Vagina (tissue), 2 donors: ENCODE measurements around the gene NSUN4. TPM values are rescaled to one million over a fixed set of nuclear protein-coding genes. Genes with fewer than 3 reads are reported as not detected.

Experiments
- DNase-seq, 2 donors: peaks; one replicate each; pipeline ENCODE4 v3.0.0-alpha.2; 2017; ENCODE audit errors: extremely low spot score in 2 of 2
- H3K27ac ChIP-seq: fragments of 200-600 bp; sonication (generic); one replicate; pipeline ENCODE4 v1.5.1; 2019
- H3K27me3 ChIP-seq: fragments of 200-600 bp; sonication (generic); one replicate; pipeline ENCODE4 v1.5.1; 2019
- H3K36me3 ChIP-seq, 2 donors: fragments of 200-600 bp; sonication (generic); one replicate each; pipeline ENCODE4 v1.5.1; 2017 to 2019
- H3K4me1 ChIP-seq: fragments of 200-600 bp; sonication (generic); one replicate; pipeline ENCODE4 v1.5.1; 2019
- H3K4me3 ChIP-seq, 2 donors: fragments of 200-600 bp; sonication (generic); 1 replicate in 1 of 2; 2 replicates in 1 of 2; pipeline ENCODE4 v1.5.1; 2016 to 2019
- H3K9me3 ChIP-seq: fragments of 200-600 bp; sonication (generic); one replicate; pipeline ENCODE4 v1.5.1; 2019
- POLR2A ChIP-seq, 2 donors: fragments of 450-650 bp; IDR thresholded peaks; one replicate each; pipeline ENCODE4 v1.6.1; 2017; ENCODE audit warnings: antibody characterized with exemption in 2 of 2, mild to moderate bottlenecking in 2 of 2, moderate library complexity in 2 of 2
- POLR2AphosphoS5 ChIP-seq, 2 donors: sonication (generic); formaldehyde crosslinking; IDR thresholded peaks; one replicate each; pipeline ENCODE4 v1.9.0; 2017; ENCODE audit warnings: antibody characterized with exemption in 2 of 2, mild to moderate bottlenecking in 2 of 2, low read depth in 1 of 2; ENCODE audit not compliant: insufficient read depth in 1 of 2
- intact Hi-C: fragments of 100-400 bp; cut with DNase I; formaldehyde crosslinking; loops from one replicate; pipeline ENCODE4 v1.15.1; 2023
- total RNA-seq: library from RNA; depleted of rRNA; stranded (reverse); fragments of >200 nt; gene quantifications from one replicate; pipeline ENCODE4 v1.2.3, GENCODE V29; 2016
- TF ChIP-seq, protein P1 (sequence below), 3 experiments: fragments of 450-650 bp in 2 of 3; fragments of 200-600 bp in 1 of 3; sonication (generic) in 1 of 3; IDR thresholded peaks; one replicate each; pipeline ENCODE4 v1.5.1; 2017 to 2019; ENCODE audit warnings: antibody characterized with exemption in 3 of 3, mild to moderate bottlenecking in 2 of 3, moderate library complexity in 2 of 3

NSUN4 gene
- total RNA-seq, 1 donor from 2014 or later, result 21.4 TPM

DNA sequence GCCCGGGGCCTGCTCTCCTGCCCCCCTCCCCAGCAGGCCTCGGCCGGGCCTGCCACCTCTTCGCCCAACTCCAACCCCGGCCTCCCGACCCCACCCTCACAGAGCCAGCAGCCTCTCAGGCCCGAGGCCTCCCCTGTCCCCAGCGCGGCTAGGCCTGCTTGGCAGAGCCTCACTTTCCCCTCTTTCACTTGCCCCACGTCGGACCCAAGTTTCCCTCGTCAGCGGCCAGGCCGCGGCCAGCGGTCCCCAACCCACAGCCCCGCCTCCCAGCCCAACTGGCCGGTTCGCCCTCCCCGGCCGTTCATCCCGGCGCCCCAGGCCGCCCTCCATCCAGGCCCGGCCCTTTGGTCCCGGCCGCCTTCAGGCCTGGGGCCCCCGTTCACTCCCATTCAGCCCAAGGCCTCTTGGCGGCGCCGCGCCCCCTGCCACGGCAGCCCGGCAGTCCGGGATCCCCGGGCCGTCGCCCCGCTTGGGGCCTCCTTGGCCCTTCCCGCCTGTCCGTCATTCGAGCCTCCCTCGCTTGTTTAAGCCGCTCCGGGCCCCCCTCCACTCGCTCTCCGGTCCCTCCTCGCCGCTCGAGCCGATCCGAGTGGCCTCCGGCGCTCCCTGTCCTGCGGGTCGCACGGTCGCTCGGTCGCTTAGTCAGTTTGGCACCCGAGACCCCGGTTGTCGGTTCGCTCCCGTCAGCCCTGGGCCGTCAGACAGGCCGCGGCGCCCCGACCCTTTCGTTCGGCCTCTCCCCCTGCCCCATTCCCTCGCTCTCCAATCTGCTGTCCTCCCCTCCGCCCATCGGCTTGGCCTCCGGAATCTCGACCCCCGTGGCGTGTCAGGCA lies 38.6 kb upstream of the NSUN4 start:
- no peak for DNase-seq
- peak overlapping the region; percentile 98 for H3K27ac ChIP-seq
- H3K36me3 ChIP-seq, result peaks cover 0 to 12% of the 10 kb centered on the region in 2 donors
- H3K27me3 ChIP-seq, result no peaks in the 10 kb centered on the region
- H3K9me3 ChIP-seq, result no peaks in the 10 kb centered on the region
- intact Hi-C loops, result loop anchor here (2.0 kb wide), 1 partner anchor 39 kb away; the partner anchor contains the start of gene NSUN4
- H3K4me3 ChIP-seq, result peak overlapping the region; percentile 75 to 82
- peak in 1 of 2 donors; percentile 48 for TF ChIP-seq POLR2AphosphoS5 (IDR thresholded peaks at IDR 0.05; ENCODE audit: insufficient read depth in 1 of 2, low read depth in 1 of 2)
- TF ChIP-seq POLR2A (IDR thresholded peaks at IDR 0.05), result no peak
- H3K4me1 ChIP-seq, result peaks cover 59% of the 10 kb centered on the region

DNA sequence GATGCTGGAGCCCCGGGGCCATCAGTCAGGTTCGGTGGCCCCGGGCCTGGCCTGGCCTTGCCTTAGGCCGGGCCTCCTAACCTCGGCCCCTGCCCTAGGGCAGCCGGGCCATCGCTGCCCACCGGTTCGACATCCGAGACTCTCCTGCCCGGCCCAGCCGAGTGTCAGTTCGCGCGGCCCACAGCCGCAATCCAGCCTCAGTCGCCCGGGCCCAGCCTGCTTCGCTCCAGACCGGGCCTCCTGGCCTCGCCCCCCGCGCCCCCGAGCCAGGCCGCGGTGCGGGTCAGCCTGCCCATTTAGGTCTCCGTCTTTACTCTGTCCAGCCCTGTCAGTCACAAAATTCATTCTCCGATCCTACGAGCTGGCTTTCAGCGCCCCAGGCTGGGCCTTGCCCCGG lies 38.0 kb upstream of the NSUN4 start:
- TF ChIP-seq POLR2A (IDR thresholded peaks at IDR 0.05) (no peak), POLR2AphosphoS5 (IDR thresholded peaks at IDR 0.05; ENCODE audit: insufficient read depth in 1 of 2, low read depth in 1 of 2) (no peak)
- TF ChIP-seq, protein P1, sequence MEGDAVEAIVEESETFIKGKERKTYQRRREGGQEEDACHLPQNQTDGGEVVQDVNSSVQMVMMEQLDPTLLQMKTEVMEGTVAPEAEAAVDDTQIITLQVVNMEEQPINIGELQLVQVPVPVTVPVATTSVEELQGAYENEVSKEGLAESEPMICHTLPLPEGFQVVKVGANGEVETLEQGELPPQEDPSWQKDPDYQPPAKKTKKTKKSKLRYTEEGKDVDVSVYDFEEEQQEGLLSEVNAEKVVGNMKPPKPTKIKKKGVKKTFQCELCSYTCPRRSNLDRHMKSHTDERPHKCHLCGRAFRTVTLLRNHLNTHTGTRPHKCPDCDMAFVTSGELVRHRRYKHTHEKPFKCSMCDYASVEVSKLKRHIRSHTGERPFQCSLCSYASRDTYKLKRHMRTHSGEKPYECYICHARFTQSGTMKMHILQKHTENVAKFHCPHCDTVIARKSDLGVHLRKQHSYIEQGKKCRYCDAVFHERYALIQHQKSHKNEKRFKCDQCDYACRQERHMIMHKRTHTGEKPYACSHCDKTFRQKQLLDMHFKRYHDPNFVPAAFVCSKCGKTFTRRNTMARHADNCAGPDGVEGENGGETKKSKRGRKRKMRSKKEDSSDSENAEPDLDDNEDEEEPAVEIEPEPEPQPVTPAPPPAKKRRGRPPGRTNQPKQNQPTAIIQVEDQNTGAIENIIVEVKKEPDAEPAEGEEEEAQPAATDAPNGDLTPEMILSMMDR (IDR thresholded peaks at IDR 0.05), result no peak
- Histone ChIP-seq H3K27ac (peak overlapping the region; percentile 98), H3K4me3 (peak overlapping the region; percentile 75 to 82), H3K36me3 (peaks cover 0 to 5% of the 10 kb centered on the region in 2 donors), H3K27me3 (no peaks in the 10 kb centered on the region), H3K4me1 (peaks cover 65% of the 10 kb centered on the region), H3K9me3 (no peaks in the 10 kb centered on the region)
- DNase-seq, result no peak
- intact Hi-C loops, result loop anchor here (2.0 kb wide), 1 partner anchor 38 kb away; the partner anchor contains the start of gene NSUN4

DNA sequence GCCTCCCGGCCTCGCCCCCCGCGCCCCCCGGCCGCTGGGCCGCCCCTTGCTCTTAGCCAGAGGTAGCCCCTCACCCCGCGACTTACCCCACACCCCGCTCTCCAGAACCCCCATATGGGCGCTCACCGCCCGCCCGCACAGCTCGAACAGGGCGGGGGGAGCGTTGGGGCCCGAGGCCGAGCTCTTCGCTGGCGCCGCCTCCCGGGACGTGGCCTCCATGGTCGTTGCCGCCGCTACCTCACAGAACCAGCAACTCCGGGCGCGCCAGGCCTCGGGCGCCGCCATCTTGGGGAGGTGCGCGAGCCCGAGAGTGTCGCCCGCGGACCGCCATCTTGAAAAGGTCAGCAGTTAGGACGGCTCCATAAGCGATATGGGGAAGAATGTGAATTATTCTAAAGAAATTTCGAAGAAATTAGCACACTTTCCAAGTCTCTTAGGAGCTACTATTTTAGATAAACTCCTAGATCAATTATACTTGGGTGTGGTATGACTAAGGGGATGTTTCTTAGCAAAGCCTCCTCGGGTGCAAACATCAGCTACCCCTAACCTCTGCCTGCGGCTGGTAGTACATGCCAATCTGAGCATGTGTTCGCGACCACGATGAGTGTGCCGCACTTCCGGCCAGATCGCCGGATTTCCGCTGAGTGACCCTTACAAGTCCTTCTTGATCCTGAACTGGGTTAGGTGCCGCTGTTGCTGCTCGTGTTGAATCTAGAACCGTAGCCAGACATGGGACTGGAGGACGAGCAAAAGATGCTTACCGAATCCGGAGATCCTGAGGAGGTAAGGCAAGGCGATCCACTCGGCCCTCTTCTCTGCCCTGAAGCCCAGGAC lies 37.4 kb upstream of the NSUN4 start, which contains the start of the genes LRRC41 and UQCRH:
TSS of gene LRRC41 (minus strand) at position 579 of the 834 bp plus-strand sequence. CDS start at position 285, 294 bp downstream.
TSS of gene UQCRH (plus strand) at position 661 of the 834 bp plus-strand sequence. CDS start at position 730, 69 bp downstream.
- H3K27me3 ChIP-seq, result no peaks in the 10 kb centered on the region
- H3K4me3 ChIP-seq, result peak within 1 kb of the TSS; percentile 75 to 82
- H3K27ac ChIP-seq, result peak within 1 kb of the TSS; percentile 98
- TF ChIP-seq POLR2AphosphoS5 (IDR thresholded peaks at IDR 0.05; ENCODE audit: insufficient read depth in 1 of 2, low read depth in 1 of 2), result peak; percentile 97 to 98
- peak in 1 of 2 donors; percentile 73 for TF ChIP-seq POLR2A (IDR thresholded peaks at IDR 0.05)
- TF ChIP-seq, protein P1 (IDR thresholded peaks at IDR 0.05), result no peak
- no peaks in the 10 kb centered on the region for H3K9me3 ChIP-seq
- intact Hi-C loops, result loop anchor here (2.0 kb wide), 1 partner anchor 38 kb away; the partner anchor contains the start of gene NSUN4
- DNase-seq, result peak; percentile 97 to 98
- peaks cover 71% of the 10 kb centered on the region for H3K4me1 ChIP-seq
- no peaks in the 10 kb centered on the region for H3K36me3 ChIP-seq

DNA sequence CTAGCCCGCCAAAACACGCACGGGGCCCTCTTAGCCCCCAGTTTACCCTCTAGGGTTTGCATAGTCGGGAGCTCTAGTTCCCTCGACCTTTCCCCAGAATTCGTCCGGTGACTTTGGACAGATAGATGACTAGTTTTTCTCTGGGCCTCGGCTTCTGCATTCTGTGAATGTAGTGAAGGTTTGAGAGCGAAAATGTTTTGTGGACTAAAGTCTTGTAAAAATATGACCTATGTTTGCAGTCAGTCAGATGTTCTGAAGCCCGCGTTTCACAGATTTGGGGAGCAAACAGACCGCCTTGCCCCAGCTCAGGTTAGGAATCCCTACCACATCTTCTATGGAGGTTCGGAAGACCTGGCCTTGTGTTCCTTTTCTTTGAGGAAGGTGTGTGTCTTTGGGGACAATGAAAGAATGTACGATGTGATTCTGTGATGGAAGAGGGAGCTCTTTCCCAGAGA lies 36.7 kb upstream of the NSUN4 start:
- no peak for DNase-seq
- Histone ChIP-seq H3K4me1 (peaks cover 73% of the 10 kb centered on the region), H3K27ac (peak overlapping the region; percentile 98), H3K27me3 (no peaks in the 10 kb centered on the region), H3K9me3 (no peaks in the 10 kb centered on the region), H3K4me3 (peak overlapping the region; percentile 75 to 82), H3K36me3 (no peaks in the 10 kb centered on the region)
- intact Hi-C loops, result loop anchor here (2.0 kb wide), 1 partner anchor 37 kb away; the partner anchor contains the start of gene NSUN4
- TF ChIP-seq POLR2AphosphoS5 (IDR thresholded peaks at IDR 0.05; ENCODE audit: insufficient read depth in 1 of 2, low read depth in 1 of 2), result no peak

DNA sequence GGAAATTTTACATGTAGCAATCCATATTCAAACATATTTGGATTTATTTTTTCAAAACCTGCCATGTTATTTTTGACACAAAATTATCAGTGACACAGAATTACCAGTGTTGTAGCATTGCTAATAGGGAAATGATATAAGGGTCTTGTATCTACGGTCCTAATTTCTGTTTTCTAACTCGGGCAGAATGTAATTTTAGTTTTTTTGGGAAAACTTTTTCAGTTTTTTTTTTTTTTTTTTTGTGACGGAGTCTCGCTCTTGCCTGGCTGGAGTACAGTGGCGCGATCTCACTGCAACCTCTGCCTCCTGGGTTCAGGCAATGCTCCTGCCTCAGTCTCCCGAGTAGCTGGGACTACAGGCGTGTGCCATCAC lies 34.5 kb upstream of the NSUN4 start:
- intact Hi-C loops, result no loop called here
- Histone ChIP-seq H3K4me1 (peaks cover 52% of the 10 kb centered on the region), H3K9me3 (no peaks in the 10 kb centered on the region), H3K27me3 (no peaks in the 10 kb centered on the region), H3K4me3 (no peak overlapping the region), H3K36me3 (peaks cover 0 to 16% of the 10 kb centered on the region in 2 donors), H3K27ac (no peak overlapping the region)
- no peak for DNase-seq
- TF ChIP-seq, protein P1 (IDR thresholded peaks at IDR 0.05), result no peak
- TF ChIP-seq POLR2AphosphoS5 (IDR thresholded peaks at IDR 0.05; ENCODE audit: insufficient read depth in 1 of 2, low read depth in 1 of 2) (no peak), POLR2A (IDR thresholded peaks at IDR 0.05) (no peak)
